Activated naive CD4-positive, alpha-beta T cell treated with Interleukin-2 at 50 U/mL for 16 hours (primary cell): ENCODE data around the gene TCERG1.

ENCODE experiments used
- DNase-seq: peaks from one replicate; pipeline ENCODE4 v3.0.0-alpha.2; 2020

The TCERG1 gene

DNA sequence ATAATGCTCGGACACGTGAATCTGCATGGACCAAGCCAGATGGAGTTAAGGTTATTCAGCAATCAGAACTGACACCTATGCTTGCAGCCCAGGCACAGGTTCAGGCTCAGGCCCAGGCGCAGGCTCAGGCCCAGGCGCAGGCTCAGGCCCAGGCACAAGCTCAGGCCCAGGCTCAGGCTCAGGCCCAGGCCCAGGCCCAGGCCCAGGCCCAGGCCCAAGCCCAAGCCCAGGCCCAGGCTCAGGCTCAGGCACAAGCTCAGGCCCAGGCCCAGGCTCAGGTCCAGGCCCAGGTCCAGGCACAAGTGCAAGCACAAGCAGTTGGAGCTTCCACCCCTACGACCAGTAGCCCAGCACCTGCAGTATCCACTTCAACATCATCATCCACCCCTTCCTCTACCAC is 11.8 kb downstream of the TCERG1 start:
- no peak for DNase-seq

DNA sequence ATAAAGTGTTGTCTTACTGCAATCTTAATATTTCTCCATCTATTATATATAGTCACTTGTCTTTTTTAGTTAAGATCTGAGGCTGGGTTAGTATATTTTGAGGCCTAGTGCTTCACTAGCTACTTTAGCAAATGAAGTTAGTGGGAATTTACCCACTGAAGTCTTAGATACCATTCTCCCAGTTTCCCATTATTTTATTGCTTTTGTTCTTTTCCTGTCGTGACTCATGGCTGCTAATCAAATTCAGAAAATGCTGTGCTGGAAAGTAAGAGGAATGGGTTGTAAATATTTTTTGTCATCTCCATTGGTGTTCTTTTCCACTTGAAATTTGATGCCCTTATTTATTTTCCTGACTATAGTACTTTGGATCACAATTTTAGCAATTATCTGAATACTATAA is 14.2 kb downstream of the TCERG1 start:
- no peak for DNase-seq

DNA sequence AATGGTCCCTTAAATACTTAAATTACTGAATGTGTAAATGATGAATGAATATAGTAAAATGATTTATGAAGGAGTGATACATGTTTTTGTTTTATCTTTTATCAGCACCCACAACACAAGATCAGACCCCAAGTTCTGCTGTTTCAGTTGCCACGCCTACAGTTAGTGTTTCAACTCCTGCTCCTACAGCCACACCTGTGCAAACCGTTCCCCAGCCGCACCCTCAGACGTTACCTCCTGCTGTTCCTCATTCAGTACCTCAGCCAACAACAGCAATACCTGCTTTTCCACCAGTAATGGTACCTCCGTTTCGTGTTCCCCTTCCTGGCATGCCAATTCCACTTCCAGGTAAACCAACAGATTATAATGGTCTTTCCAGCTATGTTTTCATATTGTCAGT is 16.3 kb downstream of the TCERG1 start:
- no peak for DNase-seq

GRCh38 chr5:146466521-146467349 is 19.6 kb downstream of the TCERG1 start:
- DNase-seq = no peak

GRCh38 chr5:146467760-146468159 is 20.6 kb downstream of the TCERG1 start:
- DNase-seq = no peak

- no peak for DNase-seq
Observed at GRCh38 chr5:146474065-146474464, 26.9 kb downstream of the TCERG1 start.

- no peak for DNase-seq
Observed at GRCh38 chr5:146475190-146475780, 28.2 kb downstream of the TCERG1 start.

DNA sequence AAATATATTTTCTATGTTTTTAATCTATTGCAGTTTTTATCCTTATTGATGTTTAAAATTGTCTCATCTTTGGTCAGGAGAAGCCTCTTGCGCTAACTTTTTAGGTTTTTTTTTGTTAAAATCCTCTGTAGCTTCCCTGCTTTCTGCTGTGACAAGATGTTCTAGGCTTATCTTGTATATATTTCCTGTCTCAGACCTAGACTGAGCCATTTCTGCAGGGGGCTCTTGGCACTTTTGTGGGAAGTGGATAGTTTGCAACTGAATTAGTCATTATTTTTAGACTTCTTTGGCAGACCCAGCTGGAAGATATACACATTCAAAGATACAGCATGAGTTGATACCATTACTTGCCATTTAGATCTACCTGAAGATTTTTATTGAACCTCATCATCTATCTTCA is 28.8 kb downstream of the TCERG1 start:
- DNase-seq = no peak

- no peak for DNase-seq
Observed at GRCh38 chr5:146482775-146483174, 35.6 kb downstream of the TCERG1 start.

DNA sequence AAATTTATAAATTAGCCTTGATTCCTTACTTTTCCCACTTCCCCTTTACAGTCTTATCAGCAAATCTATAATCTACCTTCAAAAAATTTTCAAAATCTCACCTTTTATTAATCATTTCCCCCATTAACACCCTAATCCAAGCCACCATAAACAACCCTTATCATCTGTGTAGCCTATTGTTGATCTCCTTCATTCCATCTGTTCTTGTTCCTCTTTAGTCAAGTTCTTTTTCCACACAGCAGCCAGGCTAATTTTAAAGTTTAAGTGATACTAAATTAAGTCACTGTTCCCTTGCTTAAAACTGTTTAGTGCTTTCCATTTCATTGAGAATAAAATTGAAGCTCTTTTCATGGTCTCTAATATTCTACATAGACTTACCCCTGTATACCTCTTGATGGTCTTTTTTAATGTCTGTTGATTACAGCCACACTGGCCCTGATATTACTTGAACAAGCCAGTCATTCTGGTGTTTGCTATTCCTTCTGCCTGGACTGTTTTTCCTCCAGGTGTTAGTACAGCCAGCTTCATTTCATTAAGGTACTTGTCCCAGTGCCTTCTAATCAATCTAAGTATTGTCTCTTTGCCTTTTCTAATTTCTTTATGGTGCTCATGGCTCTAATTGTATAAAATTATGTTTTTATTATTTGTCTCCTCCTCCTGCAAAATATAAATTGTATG is 37.7 kb downstream of the TCERG1 start:
- no peak for DNase-seq

DNA sequence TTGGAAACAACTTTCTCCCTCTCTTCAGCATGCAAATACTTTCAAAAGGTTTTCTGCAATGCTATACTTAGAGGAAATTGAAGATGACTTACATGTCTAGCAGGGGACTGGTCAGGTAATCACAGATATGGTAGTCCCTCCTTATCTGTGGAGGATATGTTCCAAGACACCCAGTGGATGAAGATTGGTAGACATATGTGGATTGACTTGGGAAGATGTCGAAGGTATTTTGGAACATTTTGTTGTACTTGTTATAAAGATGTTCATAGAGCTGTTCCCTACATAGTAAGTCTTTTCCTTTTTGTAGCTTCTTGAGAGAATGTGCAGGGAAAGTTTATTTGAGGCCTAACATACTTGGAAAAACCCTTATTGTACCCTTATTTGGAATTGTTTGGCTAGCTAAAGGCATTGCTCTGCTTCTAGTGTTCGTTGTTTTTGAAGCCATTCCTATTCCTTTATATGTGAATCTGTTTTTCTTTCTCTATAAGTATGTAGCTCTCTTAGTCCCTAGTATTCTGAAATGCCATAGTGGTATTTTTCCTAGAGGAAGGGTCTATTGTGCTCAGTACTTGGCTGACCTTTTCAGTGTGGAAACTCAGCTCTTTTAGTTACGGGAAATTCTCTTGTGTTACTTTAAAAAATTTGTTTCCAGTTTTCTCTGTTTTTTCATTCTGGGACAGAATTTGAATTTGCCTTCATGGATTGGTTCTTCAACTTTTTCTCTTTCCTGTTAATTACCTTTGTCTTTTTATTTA is 43.1 kb downstream of the TCERG1 start:
- no peak for DNase-seq

DNA sequence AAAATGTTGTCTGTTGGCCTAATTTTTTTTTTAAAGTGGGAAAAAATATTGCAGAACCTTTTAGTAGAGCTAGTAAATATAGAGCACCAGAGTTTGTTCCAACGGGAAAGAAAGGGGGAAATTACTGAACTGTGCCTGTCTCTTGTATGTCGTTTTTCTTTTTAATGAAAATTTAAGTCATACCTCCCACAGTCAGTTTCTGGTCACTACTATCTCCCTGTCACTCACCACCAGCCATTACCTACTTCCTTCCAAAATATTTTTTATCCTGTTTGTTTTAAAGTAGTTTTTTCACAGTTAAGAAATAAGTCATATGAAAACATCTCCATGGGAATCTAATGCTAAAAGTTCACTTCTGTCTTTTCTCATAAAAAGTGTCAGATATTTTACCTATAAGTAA is 47.5 kb downstream of the TCERG1 start:
- DNase-seq = no peak

GRCh38 chr5:146499680-146500079 is 52.5 kb downstream of the TCERG1 start:
- no peak for DNase-seq

GRCh38 chr5:146507428-146507827 is 60.3 kb downstream of the TCERG1 start:
- DNase-seq = no peak

GRCh38 chr5:146510559-146511125 is 63.5 kb downstream of the TCERG1 start:
- DNase-seq = no peak

DNA sequence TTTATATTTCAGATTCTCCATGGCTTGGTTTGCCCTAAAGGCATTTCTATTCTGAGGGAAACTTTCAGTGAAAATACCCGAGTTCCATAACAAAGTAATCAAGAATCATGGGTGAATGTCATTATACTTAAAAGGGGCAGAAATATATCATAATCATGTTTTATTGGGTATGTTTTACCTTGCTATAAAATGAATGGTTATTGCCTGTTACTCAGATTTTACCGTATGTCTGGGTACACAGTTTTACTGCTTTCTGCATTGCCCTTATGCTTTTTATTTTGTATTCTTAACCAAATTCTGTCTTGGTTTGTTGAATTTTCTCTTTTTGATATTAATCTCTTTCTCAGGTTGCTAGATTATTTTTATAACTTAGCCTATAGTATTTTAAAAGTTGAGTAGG is 66.3 kb downstream of the TCERG1 start:
- no peak for DNase-seq

DNA sequence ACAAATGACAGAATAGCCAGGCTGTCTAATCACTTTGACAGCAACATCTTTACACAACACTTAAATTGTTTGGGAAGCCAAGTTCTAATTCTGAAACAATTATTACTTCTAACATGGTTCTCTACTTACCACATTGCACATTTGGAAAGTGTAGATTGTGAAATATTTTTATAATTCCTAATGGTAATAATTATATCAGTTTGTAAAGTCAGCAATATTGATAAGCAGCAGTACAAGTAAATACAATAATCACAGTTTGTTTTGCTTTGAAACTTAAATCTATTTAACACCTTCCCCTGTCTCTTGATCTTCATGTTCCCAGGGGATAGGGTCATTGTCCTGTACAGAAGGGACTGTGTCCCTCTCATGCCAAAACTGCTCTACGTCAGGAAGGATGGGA is 67.4 kb downstream of the TCERG1 start:
- DNase-seq = no peak

- DNase-seq = no peak
Observed at GRCh38 chr5:146515473-146516150, 68.5 kb downstream of the TCERG1 start.

DNA sequence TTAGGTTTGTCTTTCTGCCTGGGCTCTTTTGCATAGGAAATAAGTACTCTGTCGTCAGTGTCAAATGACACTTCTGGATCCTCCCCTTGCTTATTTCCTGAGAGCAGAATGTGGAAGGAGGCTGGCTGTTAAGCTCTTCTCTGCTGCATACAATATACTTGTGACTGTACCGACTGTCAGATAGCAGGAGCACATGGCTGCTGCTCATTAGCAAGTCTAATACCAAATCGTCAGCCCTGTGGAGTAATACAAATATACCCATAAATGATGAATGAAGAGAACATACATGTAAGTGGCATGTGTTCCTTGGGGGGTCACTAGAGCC is 69.0 kb downstream of the TCERG1 start, which contains the start of gene GPR151:
Gene GPR151, minus strand, starts transcription at position 40 of the 325 bp plus-strand sequence. CDS start 77 bp downstream, outside the sequence.
- DNase-seq = no peak

- no peak for DNase-seq
Observed at GRCh38 chr5:146519554-146519953, 72.4 kb downstream of the TCERG1 start.

DNA sequence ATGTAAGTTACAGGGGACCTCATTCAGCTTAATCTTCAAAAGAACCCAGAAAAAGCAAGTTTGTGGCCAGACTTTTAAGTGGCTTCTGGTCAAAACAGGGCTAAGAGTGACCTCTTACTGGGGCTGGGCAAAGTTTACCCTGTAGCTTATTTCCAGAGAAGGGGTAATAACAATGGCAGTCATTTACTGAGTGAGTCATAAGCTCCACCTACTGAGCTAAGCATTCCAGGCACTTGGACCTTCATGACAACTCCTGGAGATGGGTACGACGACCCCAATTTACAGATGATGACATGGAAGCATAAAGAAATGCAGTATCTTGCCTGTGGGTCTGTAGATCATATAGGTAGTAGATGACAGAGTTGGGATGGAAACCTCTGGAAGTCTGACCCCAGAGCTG is 73.6 kb downstream of the TCERG1 start:
- DNase-seq = no peak

DNA sequence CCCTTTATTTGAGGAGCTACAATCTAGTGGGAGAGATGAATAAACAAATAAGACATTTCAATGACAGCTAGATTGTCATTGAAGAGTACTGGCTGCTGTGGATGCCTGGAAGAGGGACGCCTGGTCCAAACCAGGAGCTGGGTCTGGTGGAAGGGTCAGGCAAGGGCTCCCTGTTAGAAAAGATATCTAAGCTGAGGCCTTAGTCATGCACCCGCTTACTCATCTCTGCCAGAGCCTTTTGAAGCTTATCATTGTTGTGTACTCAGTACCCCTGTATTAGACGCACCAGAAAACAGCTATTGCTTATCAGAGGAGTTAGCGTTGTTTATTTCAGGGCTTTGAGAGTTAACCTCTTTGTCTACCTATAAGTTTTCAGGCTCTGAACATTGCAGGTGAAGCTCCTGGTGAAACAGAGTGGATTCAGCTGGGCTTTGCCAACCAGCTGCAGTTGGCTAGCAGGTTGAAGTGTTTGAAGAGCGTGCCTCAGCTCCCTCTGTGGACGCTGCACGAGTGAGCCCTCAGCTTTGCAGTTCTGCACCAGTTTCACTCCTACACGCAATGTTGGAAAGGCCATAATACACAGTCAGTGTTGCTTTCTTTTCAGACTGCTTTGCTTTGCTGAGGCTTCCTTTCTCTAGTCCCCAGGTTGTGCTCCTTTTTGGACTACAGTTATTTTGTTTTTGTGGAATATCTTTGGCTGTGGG is 74.4 kb downstream of the TCERG1 start:
- no peak for DNase-seq
